Jurkat, Clone E6-1 (cell line): ENCODE data around the gene NDUFA3. TPM values are rescaled to one million over a fixed set of nuclear protein-coding genes. Genes with fewer than 3 reads are reported as not detected.
"Not testable (repeated sequence)": the region's sequence is repeated elsewhere in the genome, so short reads cannot be mapped to it uniquely, and the experiment has no call there.

Source experiments
- DNase-seq: peaks from one replicate; pipeline ENCODE4 v3.0.0-alpha.2; 2011; ENCODE audit warnings: low read depth, low spot score
- H3K4me3 ChIP-seq: 2 replicates; pipeline ENCODE4 v1.5.1; 2011; ENCODE audit warnings: mild to moderate bottlenecking, low read length, control low read depth, moderate library complexity
- polyA plus RNA-seq: library from polyadenylated mRNA; unstranded; fragments of >200 nt; gene quantifications from one replicate; pipeline ENCODE4 v1.2.1, GENCODE V29; 2012; ENCODE audit warnings: missing spikeins; ENCODE audit not compliant: insufficient read length, insufficient read depth

Gene NDUFA3
- 367 TPM for polyA plus RNA-seq

DNA sequence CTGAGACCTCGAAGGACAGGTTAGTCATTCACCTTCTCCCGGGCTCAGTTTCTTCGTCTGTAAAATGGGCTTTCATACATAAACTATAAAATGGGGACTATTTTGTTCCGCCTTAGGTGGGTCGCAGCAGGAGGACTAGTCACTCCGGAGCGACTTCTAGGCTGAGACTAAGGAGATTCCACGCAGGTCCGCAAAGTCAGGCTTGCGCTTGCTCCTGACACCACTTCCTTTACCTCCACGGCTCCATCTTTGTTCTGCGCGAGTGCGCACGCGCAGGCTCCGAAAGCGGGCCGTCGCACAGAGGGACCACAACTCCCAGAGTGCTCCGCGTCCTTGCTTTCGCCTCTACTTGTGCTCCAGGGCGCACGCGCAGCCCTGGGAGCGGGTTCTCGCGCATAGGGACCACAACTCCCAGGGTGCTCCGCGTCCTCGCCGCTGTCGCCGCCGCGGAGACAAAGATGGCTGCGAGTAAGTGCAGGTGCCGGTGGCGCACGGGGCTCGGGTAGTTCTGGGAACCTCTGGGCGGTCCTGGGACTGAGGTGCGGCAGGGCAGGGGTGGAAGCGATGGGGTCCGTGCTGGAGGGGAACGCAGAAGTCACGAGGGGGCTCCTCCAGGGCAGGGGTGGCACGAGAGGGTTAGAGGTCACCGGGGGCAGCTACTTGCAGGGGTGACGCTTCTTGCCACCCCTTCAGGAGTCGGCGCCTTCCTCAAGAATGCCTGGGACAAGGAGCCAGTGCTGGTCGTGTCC, at the start of gene NDUFA3:
TSS of gene NDUFA3 (plus strand) at position 435 of the 749 bp plus-strand sequence. CDS start at position 459, 24 bp downstream.
- DNase-seq: peak; percentile 98
- H3K4me3 ChIP-seq: peak within 1 kb of the TSS; percentile 96

DNA sequence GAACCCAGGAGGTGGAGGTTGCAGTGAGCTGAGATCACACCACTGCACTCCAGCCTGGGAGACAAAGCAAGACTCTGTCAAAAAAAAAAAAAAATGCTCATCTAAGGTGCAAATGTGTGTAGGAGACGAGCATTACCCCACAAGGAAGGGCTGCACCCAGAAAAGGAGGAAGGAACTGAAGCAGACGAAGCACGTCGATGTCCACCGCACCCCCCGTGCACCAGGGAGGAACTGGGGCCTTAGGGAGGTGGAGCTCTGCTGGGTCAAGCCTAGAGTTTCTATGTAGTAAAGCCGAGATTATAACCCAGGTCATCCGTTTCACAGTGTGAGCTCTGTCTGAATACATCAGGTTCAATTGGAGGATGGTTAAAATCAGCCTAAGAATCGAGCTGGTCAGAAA, 40.0 kb upstream of the NDUFA3 start:
- no peak for DNase-seq
- no peak overlapping the region for H3K4me3 ChIP-seq

DNA sequence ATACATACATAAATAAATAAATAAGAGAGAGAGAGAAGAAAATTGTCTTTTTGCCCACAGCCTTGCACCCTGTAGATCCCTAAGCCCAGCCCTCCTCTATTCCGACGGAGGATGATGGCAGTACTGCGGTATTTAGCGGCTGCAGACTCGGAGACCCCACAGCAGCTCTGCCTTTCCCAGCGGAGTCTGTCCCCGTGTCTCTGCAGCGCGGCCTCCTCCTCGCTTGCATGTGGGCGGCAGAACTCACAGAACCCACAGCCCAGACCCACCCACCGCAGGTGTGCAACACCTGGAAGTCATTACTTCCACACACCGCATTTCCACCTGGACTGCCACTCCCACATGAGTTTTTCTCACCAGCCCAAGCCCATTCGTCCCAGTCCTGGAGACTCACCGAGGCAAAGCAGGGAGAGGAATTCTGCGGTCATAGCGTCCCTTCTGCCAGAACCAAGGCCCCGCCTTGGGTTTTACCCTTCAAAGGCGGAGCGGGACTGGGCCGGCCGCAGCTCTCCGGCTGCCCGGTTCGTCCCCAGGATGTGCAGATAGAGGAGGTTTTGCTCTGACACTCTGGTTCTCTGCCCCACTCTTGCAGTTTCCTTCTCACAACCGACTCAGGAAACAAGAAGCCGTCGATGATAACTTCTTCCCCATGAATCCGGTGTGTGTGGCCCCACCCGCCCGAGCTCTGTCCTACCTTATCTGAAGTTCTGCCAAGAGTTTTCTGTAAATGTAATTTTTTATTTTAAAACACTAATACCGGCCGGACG, 39.1 kb upstream of the NDUFA3 start, which contains the start of gene VSTM1:
TSS of gene VSTM1 (minus strand) at position 548 of the 767 bp plus-strand sequence. CDS start at position 428, 120 bp downstream.
- DNase-seq: no peak
- no peak within 1 kb of the TSS for H3K4me3 ChIP-seq

DNA sequence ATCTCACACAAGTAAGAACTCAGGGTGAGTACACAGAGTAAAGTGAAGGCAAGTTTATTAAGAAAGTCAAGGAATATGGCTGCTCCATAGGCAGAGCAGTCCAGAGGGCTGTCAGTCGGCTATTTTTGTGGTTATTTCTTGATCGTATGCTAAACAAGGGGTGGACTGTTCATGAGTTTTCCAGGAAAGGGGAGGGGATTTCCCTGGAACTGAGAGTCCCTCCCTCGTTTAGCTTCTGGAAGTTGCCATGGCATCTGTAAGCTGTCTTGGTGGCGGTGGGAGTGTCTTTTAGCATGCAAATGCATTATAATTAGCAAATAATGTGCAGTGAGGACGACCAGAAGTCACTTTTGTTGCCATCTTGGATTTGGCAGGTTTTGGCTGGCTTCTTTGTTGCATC, 33.2 kb upstream of the NDUFA3 start:
- H3K4me3 ChIP-seq: no peak overlapping the region
- DNase-seq: no peak

DNA sequence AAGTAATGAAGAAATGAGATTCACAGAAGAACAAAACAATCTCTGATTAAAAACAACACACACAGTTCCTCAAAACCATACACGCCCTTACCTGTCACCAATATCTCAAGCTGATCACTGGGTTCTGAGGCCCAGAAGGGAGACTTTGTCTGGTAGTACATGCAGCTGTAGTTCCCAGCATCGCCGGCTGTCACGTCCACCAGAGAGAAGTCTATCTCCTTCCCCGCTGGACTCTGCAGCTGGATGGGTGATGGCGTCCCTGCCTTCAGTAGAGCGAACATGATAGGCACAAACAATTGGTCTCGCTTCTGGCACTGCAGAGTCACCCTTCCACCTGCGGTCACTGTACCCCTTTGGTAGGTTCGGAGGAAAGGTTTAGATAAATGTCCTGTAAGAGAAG, 28.8 kb upstream of the NDUFA3 start:
- H3K4me3 ChIP-seq: no peak overlapping the region
- DNase-seq: no peak

DNA sequence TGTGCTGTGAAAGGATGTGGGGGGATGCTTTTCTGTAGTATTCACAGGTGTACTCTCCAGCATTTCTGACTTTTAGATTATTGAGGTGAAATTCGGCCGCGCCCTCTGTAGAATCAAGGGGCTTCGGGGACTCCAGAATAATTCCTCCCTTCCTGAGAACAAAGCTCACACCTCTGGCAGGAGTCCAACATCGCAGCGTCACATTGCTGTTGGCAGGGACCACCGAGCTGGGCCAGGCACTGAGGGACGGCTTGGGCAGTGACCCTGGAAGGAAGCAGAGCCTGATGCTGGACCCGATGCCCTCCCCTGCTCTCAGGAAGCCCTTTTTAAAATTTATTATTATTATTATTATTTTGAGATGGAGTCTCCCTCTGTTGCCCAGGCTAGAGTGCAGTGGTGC, 27.8 kb upstream of the NDUFA3 start:
- DNase-seq: no peak
- no peak overlapping the region for H3K4me3 ChIP-seq

DNA sequence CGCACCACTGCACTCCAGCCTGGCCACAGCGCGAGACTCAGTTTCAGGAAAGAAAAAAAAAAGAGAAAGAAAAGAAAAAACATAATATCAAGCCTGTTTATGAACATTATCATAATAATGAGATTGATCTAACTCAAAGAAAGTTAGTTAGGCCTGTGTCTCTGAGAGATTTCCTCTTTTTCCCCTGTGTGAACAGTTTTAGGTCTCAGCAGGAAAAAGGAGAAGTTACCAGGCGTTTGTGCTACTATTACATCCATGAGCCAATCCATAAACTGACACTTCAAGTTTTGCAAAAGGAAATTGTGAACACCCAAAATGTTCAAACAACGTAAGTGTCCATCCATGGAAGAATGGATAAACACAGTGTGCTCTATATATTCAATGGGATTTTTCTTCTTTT, 25.3 kb upstream of the NDUFA3 start:
- H3K4me3 ChIP-seq: no peak overlapping the region
- no peak for DNase-seq

DNA sequence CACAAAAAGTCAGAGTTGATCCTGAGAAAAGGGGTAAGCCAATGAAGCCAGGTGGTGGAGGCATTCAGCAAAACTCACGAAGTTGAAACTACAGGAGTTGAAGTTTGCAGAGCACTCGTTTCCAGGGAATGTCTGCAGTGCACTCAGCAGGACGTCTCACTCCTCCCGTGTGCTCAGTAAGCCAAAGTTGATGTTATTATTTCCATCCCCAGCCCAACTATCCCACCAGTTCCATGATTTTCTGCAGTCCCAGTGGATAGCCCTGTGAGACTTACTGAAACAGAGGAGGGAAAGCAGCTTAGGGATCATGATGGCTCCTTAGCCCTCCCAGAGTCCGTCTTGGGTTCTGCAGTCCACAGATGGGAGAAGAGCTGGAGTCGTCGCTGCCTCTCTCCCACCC, 21.6 kb upstream of the NDUFA3 start, which contains the start of gene TARM1:
TSS of gene TARM1 (minus strand) at position 334 of the 400 bp plus-strand sequence. CDS start at position 309, 25 bp downstream.
- no peak for DNase-seq
- H3K4me3 ChIP-seq: no peak within 1 kb of the TSS

DNA sequence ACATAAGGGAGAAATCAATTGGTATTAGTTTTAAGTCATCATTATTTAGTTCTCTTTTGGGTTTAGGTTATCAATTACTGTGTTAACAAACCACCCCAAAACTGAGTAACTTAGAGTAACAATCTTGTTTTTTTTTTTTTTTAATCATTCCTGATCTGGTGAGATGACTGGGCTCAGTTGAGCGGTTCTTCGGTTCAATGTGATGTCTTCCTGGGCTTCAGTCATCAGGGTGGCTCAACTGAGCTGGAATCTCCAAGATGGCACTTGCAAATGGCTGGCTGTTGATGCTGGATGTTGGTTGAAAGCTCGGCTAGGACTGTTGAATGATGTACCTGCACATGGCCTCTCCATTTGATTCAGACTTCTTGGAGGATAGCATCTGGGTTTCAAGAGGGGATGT, 18.2 kb upstream of the NDUFA3 start:
- no peak for DNase-seq
- no peak overlapping the region for H3K4me3 ChIP-seq

DNA sequence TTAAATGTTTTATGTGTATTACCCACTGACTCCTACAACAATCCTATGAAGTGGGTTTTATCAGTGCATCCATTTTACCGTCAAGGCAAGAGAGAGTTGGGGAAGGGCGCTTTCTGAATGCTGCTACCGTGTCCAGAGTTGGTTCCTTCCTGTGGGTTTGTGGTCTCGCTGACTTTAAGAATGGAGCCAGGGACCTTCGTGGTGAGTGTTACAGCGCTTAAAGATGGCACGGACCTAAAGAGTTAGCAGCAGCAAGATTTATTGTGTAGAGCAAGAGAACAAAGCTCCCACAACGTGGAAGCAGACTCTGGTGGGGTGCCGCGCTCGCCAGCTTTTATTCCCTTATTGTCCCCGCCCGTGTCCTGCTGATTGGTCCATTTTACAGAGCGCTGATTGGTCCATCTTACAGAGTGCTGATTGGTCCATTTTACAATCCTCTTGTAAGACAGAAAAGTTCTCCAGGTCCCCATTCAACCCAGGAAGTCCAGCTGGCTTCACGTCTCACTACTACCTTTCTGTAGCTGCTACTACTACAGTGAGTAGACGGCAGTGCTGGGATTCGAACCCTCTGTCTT, 8.1 kb upstream of the NDUFA3 start:
- H3K4me3 ChIP-seq: no peak overlapping the region
- DNase-seq: no peak

DNA sequence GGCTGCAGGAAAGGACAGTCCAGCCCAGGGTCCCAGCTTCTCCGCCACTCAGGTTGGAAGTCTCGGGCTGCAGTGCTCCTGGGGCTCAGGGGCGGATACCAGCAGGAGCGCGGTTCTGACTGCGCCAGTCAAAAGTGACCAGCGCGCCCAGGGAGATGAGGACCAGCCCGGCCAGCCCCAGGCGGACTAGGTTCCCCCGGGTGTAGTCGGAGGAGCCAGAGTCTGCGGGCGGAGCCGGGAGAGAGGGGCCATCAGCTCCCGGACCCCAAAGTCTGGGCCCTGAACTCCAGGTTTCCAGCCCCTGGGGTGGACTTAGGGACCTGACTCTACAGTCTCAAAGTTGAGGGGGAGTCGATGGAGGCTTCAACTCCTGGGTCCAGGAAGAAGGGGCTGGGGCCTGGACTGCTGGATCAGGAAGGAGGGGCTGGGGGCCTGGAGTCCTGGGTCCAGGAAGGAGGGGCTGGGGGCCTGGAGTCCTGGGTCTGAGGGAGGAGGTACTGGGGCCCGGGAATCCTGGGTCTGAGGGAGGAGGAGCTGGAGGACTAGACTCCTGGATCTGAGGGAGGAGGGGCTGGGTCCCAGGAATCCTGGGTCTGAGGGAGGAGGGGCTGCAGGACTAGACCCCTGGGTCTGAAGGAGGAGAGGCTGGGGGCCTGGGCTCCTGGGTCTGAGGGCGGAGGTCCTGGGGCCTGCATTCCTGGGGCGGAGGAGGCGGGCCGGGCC, 7.4 kb upstream of the NDUFA3 start:
- H3K4me3 ChIP-seq: no peak overlapping the region; the same call in 1 of the 2 replicates
- no peak for DNase-seq

DNA sequence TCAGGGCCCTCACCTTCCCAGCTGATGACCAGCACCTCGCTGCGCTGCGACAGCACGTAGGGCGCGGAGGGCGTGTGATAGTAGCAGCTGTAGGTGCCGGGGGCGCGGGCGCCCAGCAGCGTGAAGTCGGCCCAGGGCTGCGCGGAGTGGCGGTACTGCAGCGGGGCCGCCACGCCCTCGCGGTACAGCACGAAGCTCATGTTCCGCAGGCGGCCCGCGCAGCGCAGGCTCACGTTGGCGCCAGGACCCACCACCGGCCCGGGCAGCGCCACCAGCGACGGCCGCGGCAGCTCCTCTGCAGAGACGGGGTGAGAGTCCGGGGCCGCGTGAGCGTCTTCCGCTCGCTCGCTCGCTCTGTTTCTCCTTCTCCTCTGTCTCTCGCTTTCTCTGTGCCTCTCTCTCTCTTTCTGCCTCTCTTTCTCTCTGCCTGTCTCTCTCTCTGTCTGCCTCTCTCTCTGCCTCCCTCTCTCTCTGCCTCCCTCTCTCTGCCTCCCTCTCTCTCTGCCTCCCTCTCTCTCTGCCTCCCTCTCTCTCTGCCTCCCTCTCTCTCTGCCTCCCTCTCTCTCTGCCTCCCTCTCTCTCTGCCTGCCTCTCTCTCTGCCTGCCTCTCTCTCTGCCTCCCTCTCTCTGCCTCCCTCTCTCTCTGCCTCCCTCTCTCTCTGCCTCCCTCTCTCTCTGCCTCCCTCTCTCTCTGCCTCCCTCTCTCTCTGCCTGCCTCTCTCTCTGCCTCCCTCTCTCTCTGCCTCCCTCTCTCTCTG, 6.6 kb upstream of the NDUFA3 start:
- H3K4me3 ChIP-seq: peak overlapping the region; percentile 2; the same call in 1 of the 2 replicates
- not testable (repeated sequence) for DNase-seq

DNA sequence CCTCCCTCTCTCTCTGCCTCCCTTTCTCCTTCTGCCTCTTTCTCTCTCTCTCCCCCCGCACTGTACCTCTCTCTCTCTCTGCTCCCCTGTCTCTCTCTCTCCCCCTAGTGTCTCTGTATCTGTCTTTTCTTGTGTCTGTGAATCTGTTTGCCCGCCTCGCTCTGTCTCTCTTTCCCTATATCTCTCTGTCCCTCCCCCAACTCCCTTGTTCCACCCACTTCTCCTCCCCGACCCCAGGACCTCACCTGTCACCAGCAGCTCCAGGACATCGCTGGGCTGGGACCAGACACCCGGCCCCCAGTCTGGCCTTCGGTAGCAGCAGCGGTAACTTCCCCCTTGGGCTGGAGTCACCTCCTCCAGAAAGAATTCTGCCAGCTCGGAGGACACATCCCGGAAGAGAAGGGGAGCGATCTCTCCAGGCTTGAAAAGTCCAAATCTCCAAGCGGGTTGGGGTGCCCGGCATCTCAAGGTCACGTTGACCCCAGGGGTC, 6.0 kb upstream of the NDUFA3 start:
- peak; percentile 35 for DNase-seq
- H3K4me3 ChIP-seq: no peak overlapping the region

DNA sequence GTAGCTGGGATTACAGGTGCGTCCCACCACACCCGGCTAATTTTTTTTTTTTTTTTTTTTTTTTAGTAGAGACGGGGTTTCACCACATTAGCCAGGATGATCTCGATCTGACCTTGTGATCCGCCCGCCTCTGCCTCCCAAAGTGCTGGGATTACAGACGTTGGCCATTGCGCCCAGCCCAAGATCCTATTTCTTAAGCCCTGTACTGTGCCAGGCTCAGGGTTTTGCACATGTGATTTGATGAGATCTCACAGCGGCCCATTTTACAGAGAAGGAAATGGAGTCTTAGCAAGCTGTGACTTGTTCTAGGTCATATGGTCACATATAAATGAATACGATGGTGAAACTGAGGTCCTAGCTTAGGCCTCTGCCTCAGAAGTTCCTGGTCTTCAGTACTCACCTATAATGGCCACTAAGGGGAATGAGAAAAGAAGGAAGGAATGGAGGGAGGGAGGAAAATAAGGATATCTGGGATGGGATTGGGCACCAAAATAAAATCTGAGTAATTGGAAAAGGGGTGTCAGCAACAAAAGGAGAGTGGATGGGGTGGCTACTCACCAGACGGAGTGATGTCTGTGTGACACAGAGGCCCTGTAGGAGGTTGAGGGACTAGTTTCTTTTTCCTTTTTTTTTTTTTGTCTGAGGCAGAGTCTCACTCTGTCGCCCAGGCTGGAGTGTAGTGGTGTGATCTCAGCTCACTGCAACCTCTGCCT, 3.3 kb upstream of the NDUFA3 start:
- H3K4me3 ChIP-seq: no peak overlapping the region
- no peak for DNase-seq

DNA sequence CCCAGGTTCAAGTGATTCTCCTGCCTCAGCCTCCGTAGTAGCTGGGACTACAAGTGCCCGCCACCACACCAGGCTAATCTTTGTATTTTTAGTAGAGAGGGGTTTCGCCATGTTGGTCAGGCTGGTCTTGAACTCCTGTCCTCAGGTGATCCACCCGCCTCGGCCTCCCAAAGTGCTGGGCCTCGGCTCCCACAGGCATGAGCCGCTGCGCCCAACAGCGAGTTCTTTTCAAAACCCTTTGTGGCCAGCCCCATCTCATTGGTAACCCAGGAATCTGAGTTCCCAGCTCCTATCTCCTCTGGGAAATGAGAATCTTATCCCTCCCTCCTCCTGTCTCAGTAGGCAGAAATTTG, 2.8 kb upstream of the NDUFA3 start:
- H3K4me3 ChIP-seq, DNase-seq: not testable (repeated sequence)

DNA sequence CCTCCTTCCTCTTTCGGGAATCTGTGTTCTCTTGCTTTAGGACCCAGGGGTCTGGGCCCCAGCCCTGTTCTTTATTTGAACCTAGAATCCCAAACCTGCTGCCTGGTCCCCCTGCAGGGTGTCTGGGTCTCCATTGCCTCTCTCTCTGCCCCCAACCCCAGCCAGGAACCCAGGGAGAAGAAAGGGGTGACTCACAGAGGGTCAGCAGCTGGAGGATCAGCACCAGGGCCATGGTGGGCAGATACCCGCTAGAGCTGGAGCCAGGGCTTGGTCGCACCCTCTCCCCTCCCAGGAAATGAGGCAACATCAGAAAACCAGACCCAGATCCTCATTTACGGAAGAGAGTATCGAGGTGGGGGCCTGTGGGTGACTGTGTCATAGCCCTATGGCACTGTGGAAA, 2.1 kb upstream of the NDUFA3 start, which contains the start of gene OSCAR:
TSS of gene OSCAR (minus strand) at position 243 of the 400 bp plus-strand sequence. CDS start at position 232, 11 bp downstream.
- no peak for DNase-seq
- no peak within 1 kb of the TSS for H3K4me3 ChIP-seq

DNA sequence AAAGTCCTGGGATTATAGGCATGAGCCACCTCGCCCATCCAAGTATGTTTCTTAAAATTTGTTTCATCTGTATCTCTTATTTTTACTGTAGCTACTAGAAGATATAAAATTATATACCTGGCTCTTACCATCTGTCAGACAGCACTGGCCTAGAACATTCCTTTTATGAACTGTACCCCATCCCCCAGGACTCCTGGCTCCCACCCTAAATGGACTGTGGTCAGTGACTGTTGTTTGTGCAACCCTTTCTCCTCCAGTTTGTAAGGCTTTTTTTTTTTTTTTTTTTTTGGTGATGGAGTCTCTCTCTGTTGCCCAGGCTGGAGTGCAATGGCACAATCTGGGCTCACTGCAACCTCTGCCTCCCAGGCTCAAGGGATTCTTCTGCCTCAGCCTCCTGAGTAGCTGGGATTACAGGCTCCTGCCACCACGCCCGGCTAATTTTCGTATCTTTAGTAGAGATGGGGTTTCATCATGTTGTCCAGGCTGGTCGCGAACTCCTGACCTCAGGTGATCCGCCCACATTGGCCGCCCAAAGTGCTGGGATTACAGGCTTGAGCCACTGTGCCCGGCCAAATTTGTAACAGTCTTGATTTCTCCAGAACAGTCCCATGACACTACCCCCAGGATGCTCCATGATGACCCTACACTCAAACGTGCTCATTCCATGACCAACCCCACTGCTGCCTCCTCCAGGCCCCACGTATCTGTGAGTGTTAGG, 2.5 kb downstream of the NDUFA3 start:
- no peak for DNase-seq
- H3K4me3 ChIP-seq: no peak overlapping the region
